H9 (cell line): ENCODE results near the gene DGLUCY. TPM values are rescaled to one million over a fixed set of nuclear protein-coding genes. Genes with fewer than 3 reads are reported as not detected.
"Not testable (repeated sequence)": the region's sequence is repeated elsewhere in the genome, so short reads cannot be mapped to it uniquely, and the experiment has no call there.

ENCODE experiments used
- DNase-seq: peaks from one replicate; pipeline ENCODE4 v3.0.0-alpha.2; 2017
- H2AFZ ChIP-seq: one replicate; pipeline ENCODE4 v1.6.1; 2013; ENCODE audit warnings: mild to moderate bottlenecking, low read length, control low read depth, moderate library complexity
- H2AK5ac ChIP-seq: 2 replicates; pipeline ENCODE4 v1.6.1; 2013; ENCODE audit warnings: low read length, control low read depth, mixed read lengths; ENCODE audit not compliant: insufficient read length
- H2BK120ac ChIP-seq: one replicate; pipeline ENCODE4 v1.6.1; 2013; ENCODE audit warnings: low read depth, mild to moderate bottlenecking, low read length, control low read depth, inconsistent platforms; ENCODE audit not compliant: poor library complexity, severe bottlenecking
- H2BK12ac ChIP-seq: 2 replicates; pipeline ENCODE4 v1.6.1; 2013; ENCODE audit warnings: low read length, control low read depth, mixed read lengths, low read depth; ENCODE audit not compliant: insufficient read length
- H2BK15ac ChIP-seq: 2 replicates; pipeline ENCODE4 v1.6.1; 2013; ENCODE audit warnings: low read depth, low read length, control low read depth
- H2BK20ac ChIP-seq: one replicate; pipeline ENCODE4 v1.6.1; 2013; ENCODE audit warnings: low read depth, mild to moderate bottlenecking, low read length, control low read depth, inconsistent platforms; ENCODE audit not compliant: poor library complexity, severe bottlenecking
- H2BK5ac ChIP-seq: 2 replicates; pipeline ENCODE4 v1.6.1; 2013; ENCODE audit warnings: low read length, control low read depth, mixed read lengths; ENCODE audit not compliant: insufficient read length
- H3K14ac ChIP-seq: 2 replicates; pipeline ENCODE4 v1.6.1; 2013; ENCODE audit warnings: low read length, control low read depth; ENCODE audit not compliant: insufficient read depth
- H3K18ac ChIP-seq: 2 replicates; pipeline ENCODE4 v1.6.1; 2013; ENCODE audit warnings: low read depth, mild to moderate bottlenecking, mixed read lengths, low read length, control low read depth; ENCODE audit not compliant: insufficient read length
- H3K23ac ChIP-seq: 2 replicates; pipeline ENCODE4 v1.6.1; 2013; ENCODE audit warnings: low read length, control low read depth, mixed read lengths, low read depth; ENCODE audit not compliant: insufficient read length
- H3K23me2 ChIP-seq: 2 replicates; pipeline ENCODE4 v1.6.1; 2013; ENCODE audit warnings: low read depth, mild to moderate bottlenecking, mixed read lengths, low read length, control low read depth; ENCODE audit not compliant: insufficient read length, poor library complexity, severe bottlenecking
- H3K27ac ChIP-seq: 2 replicates; pipeline ENCODE4 v1.5.1; 2013; ENCODE audit warnings: low read length, control low read depth, mixed read lengths, low read depth; ENCODE audit not compliant: insufficient read length
- H3K27me3 ChIP-seq: 2 replicates; pipeline ENCODE4 v1.6.1; 2013; ENCODE audit warnings: low read length, control low read depth, inconsistent platforms; ENCODE audit not compliant: insufficient read depth
- H3K4ac ChIP-seq: 2 replicates; pipeline ENCODE4 v1.6.1; 2013; ENCODE audit warnings: low read depth, mild to moderate bottlenecking, control low read depth, inconsistent platforms, low read length, moderate library complexity
- H3K4me1 ChIP-seq: 2 replicates; pipeline ENCODE4 v1.6.1; 2013; ENCODE audit warnings: low read length, control low read depth, inconsistent platforms; ENCODE audit not compliant: insufficient read depth
- H3K4me2 ChIP-seq: 2 replicates; pipeline ENCODE4 v1.6.1; 2013; ENCODE audit warnings: low read length, control low read depth, mixed read lengths; ENCODE audit not compliant: insufficient read length, insufficient read depth
- H3K56ac ChIP-seq: 2 replicates; pipeline ENCODE4 v1.6.1; 2013; ENCODE audit warnings: low read depth, mild to moderate bottlenecking, mixed read lengths, low read length, control low read depth; ENCODE audit not compliant: insufficient read length
- H3K79me1 ChIP-seq: 2 replicates; pipeline ENCODE4 v1.6.1; 2013; ENCODE audit warnings: low read depth, mild to moderate bottlenecking, moderate library complexity, low read length, control low read depth, inconsistent platforms; ENCODE audit not compliant: insufficient read depth, poor library complexity, severe bottlenecking
- H3K79me2 ChIP-seq: 2 replicates; pipeline ENCODE4 v1.6.1; 2013; ENCODE audit warnings: low read length, control low read depth, inconsistent platforms; ENCODE audit not compliant: insufficient read depth
- H3K9ac ChIP-seq: 2 replicates; pipeline ENCODE4 v1.6.1; 2013; ENCODE audit warnings: low read length, control low read depth, mixed read lengths; ENCODE audit not compliant: insufficient read length; ENCODE audit errors: extremely low read depth
- H3K9me3 ChIP-seq: one replicate; pipeline ENCODE4 v1.6.1; 2013; ENCODE audit warnings: low read depth, low read length, inconsistent platforms; ENCODE audit not compliant: control insufficient read depth
- H3T11ph ChIP-seq: one replicate; pipeline ENCODE4 v1.6.1; 2013; ENCODE audit warnings: mild to moderate bottlenecking, low read length, control low read depth, inconsistent platforms
- H4K20me1 ChIP-seq: one replicate; pipeline ENCODE4 v1.6.1; 2013; ENCODE audit not compliant: control insufficient read depth, insufficient read length, insufficient read depth
- H4K5ac ChIP-seq: 2 replicates; pipeline ENCODE4 v1.6.1; 2013; ENCODE audit warnings: low read depth, mild to moderate bottlenecking, mixed read lengths, low read length, control low read depth; ENCODE audit not compliant: insufficient read length
- H4K8ac ChIP-seq: replicated peaks from 2 replicates; pipeline ENCODE4 v1.6.1; 2013; ENCODE audit warnings: low read length, control low read depth, mixed read lengths, low read depth; ENCODE audit not compliant: insufficient read length
- H4K91ac ChIP-seq: 2 replicates; pipeline ENCODE4 v1.6.1; 2013; ENCODE audit warnings: low read depth, mild to moderate bottlenecking, moderate library complexity, mixed read lengths, low read length, control low read depth; ENCODE audit not compliant: insufficient read length
- H3K27ac Mint-ChIP-seq, 3 experiments: 2 replicates in 2 of 3; 3 replicates in 1 of 3; pipeline ENCODE4 v1.8.0; 2020 to 2021; ENCODE audit warnings: mixed read lengths in 3 of 3, mild to moderate bottlenecking in 1 of 3, moderate library complexity in 1 of 3
- H3K27me3 Mint-ChIP-seq: 2 replicates; pipeline ENCODE4 v1.8.0; 2021; ENCODE audit warnings: low read depth, mild to moderate bottlenecking, moderate library complexity, mixed read lengths
- H3K36me3 Mint-ChIP-seq, 3 experiments: 2 replicates in 2 of 3; 3 replicates in 1 of 3; pipeline ENCODE4 v1.8.0; 2020 to 2021; ENCODE audit warnings: low read depth in 3 of 3, mixed read lengths in 3 of 3; ENCODE audit not compliant: insufficient read depth in 1 of 3
- H3K4me1 Mint-ChIP-seq, 2 experiments: 2 replicates each; pipeline ENCODE4 v1.8.0; 2020; ENCODE audit warnings: mixed read lengths in 2 of 2
- H3K4me3 Mint-ChIP-seq, 2 experiments: 2 replicates in 1 of 2; 3 replicates in 1 of 2; pipeline ENCODE4 v1.8.0; 2020 to 2021; ENCODE audit warnings: mild to moderate bottlenecking in 2 of 2, mixed read lengths in 2 of 2, moderate library complexity in 1 of 2
- H3K9me3 Mint-ChIP-seq, 2 experiments: 2 replicates in 1 of 2; 3 replicates in 1 of 2; pipeline ENCODE4 v1.8.0; 2020; ENCODE audit warnings: mild to moderate bottlenecking in 2 of 2, mixed read lengths in 2 of 2, moderate library complexity in 1 of 2
- WGBS: extraction: QIAGEN DNeasy Blood & Tissue Kit; methylation state at CpG from one replicate; pipeline ENCODE4 v1.1.7; 2013; ENCODE audit warnings: missing lambda C conversion rate, low lambda C conversion rate, mixed read lengths; ENCODE audit not compliant: insufficient read length; ENCODE audit errors: extremely low coverage; 5-methylcytosine and 5-hydroxymethylcytosine counted together
- total RNA-seq: library from RNA; stranded (reverse); gene quantifications from 2 replicates; pipeline ENCODE4 v1.2.1, GENCODE V29; 2021
- TF ChIP-seq, protein P1 (sequence below): fragments of 200-600 bp; sonication (generic); conservative IDR thresholded peaks from 3 replicates; pipeline ENCODE4 v1.8.0; 2021; ENCODE audit warnings: antibody characterized with exemption, mild to moderate bottlenecking

DGLUCY gene
- total RNA-seq, 1 experiment from 2014 or later, result 29.6 TPM

DNA sequence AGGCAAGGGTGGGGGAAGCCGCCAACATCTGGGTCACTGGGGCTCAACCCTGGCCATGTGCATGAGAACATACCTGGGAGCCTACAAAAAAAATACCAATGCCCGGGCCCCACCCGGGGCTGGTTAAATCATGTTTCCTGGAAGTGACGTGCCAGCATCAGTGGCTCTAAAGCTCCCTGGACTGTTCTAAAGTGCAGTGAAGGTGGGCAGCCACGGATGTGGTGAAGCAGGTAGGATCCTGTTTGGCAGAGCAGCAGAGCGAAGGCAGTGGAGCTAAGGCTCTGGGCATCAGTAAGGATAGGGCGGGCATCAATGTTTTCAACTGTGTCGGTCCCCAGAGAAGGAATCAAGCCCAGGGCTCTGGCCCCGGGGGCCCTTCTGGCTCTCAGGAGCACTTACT is 131.2 kb downstream of the DGLUCY start:
- H3K27me3 Mint-ChIP-seq, result peaks cover 10% of the 10 kb centered on the region
- TF ChIP-seq, protein P1, sequence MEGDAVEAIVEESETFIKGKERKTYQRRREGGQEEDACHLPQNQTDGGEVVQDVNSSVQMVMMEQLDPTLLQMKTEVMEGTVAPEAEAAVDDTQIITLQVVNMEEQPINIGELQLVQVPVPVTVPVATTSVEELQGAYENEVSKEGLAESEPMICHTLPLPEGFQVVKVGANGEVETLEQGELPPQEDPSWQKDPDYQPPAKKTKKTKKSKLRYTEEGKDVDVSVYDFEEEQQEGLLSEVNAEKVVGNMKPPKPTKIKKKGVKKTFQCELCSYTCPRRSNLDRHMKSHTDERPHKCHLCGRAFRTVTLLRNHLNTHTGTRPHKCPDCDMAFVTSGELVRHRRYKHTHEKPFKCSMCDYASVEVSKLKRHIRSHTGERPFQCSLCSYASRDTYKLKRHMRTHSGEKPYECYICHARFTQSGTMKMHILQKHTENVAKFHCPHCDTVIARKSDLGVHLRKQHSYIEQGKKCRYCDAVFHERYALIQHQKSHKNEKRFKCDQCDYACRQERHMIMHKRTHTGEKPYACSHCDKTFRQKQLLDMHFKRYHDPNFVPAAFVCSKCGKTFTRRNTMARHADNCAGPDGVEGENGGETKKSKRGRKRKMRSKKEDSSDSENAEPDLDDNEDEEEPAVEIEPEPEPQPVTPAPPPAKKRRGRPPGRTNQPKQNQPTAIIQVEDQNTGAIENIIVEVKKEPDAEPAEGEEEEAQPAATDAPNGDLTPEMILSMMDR, result no peak

DNA sequence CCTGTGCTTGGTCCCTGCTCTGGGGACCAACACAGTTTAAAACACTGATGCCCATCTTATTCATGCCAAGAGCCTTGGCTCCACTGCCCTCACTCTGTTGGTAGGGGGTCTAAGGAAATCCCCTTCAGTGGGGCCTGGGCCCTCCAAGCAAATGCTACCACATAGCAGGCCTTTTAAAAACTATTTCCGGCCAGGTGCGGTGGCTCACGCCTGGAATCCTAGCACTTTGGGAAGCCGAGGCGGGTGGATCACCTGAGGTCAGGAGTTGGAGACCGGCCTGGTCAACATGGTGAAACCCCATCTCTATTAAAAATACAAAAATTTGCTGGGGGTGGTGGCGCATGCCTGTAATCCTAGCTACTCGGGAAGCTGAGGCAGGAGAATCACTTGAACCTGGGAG is 131.7 kb downstream of the DGLUCY start:
- not testable (repeated sequence) for H3K27me3 ChIP-seq, H2BK20ac ChIP-seq, H2BK120ac ChIP-seq, H3K18ac ChIP-seq, H2BK12ac ChIP-seq, H2AK5ac ChIP-seq, H3K4ac ChIP-seq, H3K79me2 ChIP-seq, DNase-seq, H3K56ac ChIP-seq, H2BK5ac ChIP-seq, H3K9me3 Mint-ChIP-seq, H3K23me2 ChIP-seq, H3K14ac ChIP-seq, H3K27ac ChIP-seq, H3K4me1 ChIP-seq, H2BK15ac ChIP-seq, H3K9me3 ChIP-seq, H3K4me3 Mint-ChIP-seq, H4K8ac ChIP-seq, H4K5ac ChIP-seq, H4K20me1 ChIP-seq, H2AFZ ChIP-seq, H3T11ph ChIP-seq, H3K27ac Mint-ChIP-seq, H3K36me3 Mint-ChIP-seq, H3K4me2 ChIP-seq, H3K23ac ChIP-seq, H4K91ac ChIP-seq, H3K79me1 ChIP-seq, H3K9ac ChIP-seq
- no CpG with 5 or more reads among the region's 8 CpGs for WGBS
- peaks cover 6 to 15% of the 10 kb centered on the region in 2 experiments for H3K4me1 Mint-ChIP-seq
- peaks cover 13% of the 10 kb centered on the region for H3K27me3 Mint-ChIP-seq

More for the DNA sequence above, 131.2 kb downstream of the DGLUCY start:
- no peak overlapping the region for H3K4ac ChIP-seq
- no peaks in the 10 kb centered on the region for H3K27me3 ChIP-seq
- no peak overlapping the region for H3K4me2 ChIP-seq
- no peak overlapping the region for H3K18ac ChIP-seq
- DNase-seq, result no peak
- H3K36me3 Mint-ChIP-seq, result no peaks in the 10 kb centered on the region; a peak in 1 of 7 replicates
- no peak overlapping the region for H2AK5ac ChIP-seq
- no peak overlapping the region; a peak in 1 of 7 replicates for H3K27ac Mint-ChIP-seq
- no peak overlapping the region for H2BK12ac ChIP-seq
- H3K4me1 ChIP-seq, result no peaks in the 10 kb centered on the region
- no peak overlapping the region for H2AFZ ChIP-seq
- H3K23ac ChIP-seq, result no peak overlapping the region
- H2BK120ac ChIP-seq, result no peak overlapping the region
- no peaks in the 10 kb centered on the region for H3K9me3 ChIP-seq
- H3K9ac ChIP-seq, result no peak overlapping the region
- no peak overlapping the region for H4K5ac ChIP-seq
- H2BK5ac ChIP-seq, result no peak overlapping the region
- H3K23me2 ChIP-seq, result no peaks in the 10 kb centered on the region
- no peak overlapping the region for H2BK20ac ChIP-seq
- H3K79me1 ChIP-seq, result no peaks in the 10 kb centered on the region
- WGBS, result no CpG with 5 or more reads among the region's 9 CpGs
- H3K14ac ChIP-seq, result no peak overlapping the region
- H3K9me3 Mint-ChIP-seq, result no peaks in the 10 kb centered on the region; a peak in 3 of 5 replicates
- no peak overlapping the region for H4K8ac ChIP-seq
- H3K79me2 ChIP-seq, result no peaks in the 10 kb centered on the region
- no peak overlapping the region for H2BK15ac ChIP-seq
- no peak overlapping the region for H4K91ac ChIP-seq
- no peak overlapping the region for H3T11ph ChIP-seq
- H3K56ac ChIP-seq, result no peak overlapping the region
- H3K27ac ChIP-seq, result no peak overlapping the region
- peaks cover 4 to 11% of the 10 kb centered on the region in 2 experiments for H3K4me1 Mint-ChIP-seq
- no peak overlapping the region for H3K4me3 Mint-ChIP-seq
- H4K20me1 ChIP-seq, result no peaks in the 10 kb centered on the region
